UCSD-AML1 (cell line): ENCODE results near the gene LYL1.

ENCODE experiments used
- DNase-seq: peaks from one replicate; lab custom pipeline; 2025; ENCODE audit not compliant: unreplicated experiment; lab: John Stamatoyannopoulos, UW

Gene LYL1

DNA sequence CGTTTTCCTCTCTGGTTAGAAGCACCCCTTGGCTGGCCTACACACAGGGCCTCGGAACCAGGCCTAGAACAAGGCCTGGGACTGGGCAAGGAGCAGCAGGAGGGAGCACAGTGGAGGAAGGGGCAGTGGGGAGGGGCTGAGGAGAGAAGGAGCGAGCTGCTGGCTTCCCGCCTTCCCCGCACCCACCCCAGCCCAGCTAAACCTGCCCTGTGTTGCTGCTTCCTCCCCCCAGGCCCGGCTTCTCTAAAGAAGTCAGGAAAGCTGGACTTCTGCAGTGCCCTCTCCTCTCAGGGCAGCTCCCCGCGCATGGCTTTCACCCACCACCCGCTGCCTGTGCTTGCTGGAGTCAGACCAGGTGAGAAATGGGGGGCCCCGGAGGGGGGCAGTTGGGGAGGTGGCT, 24.3 kb downstream of the LYL1 start:
- DNase-seq: no peak

- no peak for DNase-seq
Measured at GRCh38 chr19:13077240-13077639, 25.4 kb downstream of the LYL1 start.

GRCh38 chr19:13076787-13077186, 25.9 kb downstream of the LYL1 start:
- no peak for DNase-seq

DNA sequence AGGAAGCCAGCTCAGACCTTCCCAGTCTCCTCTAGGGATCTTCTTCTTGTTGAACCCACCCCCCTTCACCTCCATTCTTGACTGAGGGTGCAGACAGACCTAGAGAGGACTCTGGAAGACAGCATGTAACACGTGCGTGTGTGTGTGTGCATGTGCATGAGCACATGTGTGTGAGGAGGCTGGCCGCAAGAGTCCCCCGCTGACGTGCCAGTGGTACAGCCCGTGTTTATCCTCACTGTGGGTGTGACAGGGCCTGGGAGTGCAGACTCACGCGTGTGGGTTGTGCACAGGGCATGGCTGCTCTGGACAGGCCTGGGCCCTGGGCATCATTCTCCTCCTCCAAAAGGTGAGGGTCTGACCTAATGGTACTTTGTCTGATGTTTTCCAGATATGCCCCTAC, 26.3 kb downstream of the LYL1 start:
- DNase-seq: no peak

- no peak for DNase-seq
Measured at GRCh38 chr19:13074378-13074777, 28.3 kb downstream of the LYL1 start.

- DNase-seq: no peak
Measured at GRCh38 chr19:13073263-13073662, 29.4 kb downstream of the LYL1 start.

DNA sequence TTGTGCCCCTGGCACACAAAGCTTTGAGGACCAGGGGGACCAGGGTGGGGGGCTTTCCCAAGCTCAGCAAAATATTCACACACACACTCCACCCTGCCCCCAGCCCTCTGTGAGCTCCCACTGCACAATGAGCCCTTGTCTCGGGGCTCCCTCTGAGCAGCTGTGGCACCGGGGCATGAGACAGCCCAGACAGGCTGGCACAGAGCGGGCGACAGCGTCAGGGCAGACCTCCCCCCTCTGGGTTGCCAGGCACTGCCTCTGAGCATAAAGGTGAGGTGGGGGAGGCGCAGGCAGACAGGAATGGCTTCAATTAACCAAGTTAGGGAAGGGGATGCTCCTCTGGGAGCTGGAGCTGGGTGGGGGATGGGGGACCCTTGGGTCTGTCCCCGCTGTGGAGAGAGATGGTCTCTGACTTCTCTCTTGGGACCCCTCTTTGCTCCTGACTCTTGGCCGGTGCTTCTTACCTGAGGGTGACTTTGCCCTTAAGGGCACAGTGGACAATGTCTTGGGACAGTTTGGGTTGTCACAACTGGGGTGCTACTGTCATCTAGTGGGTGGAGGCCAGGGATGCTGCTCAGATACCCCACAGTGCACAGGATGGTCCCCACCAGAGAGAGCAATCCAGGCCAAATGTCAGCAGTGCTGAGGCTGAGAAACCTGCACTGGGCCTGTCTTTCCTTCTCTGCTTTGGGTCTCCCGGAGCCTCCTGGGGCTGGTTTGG, 30.3 kb downstream of the LYL1 start:
- no peak for DNase-seq

DNA sequence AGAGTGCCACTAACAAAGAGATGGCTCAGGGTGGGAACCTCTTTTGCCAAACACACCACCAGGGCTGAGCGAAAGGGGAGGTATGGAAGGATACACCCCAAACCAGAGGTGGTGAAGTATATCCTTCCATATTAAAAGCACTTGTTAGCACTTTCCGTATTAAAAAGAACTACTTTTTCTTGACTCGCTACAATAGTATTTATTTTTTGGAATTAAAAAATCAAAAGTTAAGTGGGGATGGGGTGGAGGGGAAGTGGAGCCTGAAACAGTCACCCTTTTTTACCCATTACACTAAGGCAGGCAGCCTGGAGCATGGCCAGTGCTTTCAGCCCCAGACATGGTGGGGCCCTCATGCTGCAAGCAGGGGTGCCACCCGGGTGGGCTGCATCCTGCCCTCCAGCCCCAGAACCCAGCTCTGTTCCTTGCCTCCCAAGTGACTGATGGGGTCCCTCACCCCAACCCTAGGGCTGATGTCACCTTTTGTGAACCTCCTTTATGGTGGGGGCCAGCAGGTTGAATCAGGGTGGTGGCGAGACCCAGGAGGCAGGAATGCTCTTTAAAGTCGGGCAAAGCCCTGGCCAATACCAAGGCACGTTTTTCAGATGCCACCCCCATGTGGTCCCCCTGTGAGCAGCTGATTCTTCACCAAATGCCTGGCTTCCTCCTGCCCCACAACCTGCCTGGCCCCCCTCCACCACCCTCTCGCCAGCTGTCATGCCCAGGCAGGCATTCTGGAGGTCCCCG, 31.0 kb downstream of the LYL1 start:
- DNase-seq: no peak

GRCh38 chr19:13070425-13071140, 32.1 kb downstream of the LYL1 start:
- DNase-seq: no peak

GRCh38 chr19:13069415-13070359, 33.0 kb downstream of the LYL1 start:
- peak; percentile 57 for DNase-seq

- DNase-seq: no peak
Measured at GRCh38 chr19:13068085-13068846, 34.4 kb downstream of the LYL1 start.

DNA sequence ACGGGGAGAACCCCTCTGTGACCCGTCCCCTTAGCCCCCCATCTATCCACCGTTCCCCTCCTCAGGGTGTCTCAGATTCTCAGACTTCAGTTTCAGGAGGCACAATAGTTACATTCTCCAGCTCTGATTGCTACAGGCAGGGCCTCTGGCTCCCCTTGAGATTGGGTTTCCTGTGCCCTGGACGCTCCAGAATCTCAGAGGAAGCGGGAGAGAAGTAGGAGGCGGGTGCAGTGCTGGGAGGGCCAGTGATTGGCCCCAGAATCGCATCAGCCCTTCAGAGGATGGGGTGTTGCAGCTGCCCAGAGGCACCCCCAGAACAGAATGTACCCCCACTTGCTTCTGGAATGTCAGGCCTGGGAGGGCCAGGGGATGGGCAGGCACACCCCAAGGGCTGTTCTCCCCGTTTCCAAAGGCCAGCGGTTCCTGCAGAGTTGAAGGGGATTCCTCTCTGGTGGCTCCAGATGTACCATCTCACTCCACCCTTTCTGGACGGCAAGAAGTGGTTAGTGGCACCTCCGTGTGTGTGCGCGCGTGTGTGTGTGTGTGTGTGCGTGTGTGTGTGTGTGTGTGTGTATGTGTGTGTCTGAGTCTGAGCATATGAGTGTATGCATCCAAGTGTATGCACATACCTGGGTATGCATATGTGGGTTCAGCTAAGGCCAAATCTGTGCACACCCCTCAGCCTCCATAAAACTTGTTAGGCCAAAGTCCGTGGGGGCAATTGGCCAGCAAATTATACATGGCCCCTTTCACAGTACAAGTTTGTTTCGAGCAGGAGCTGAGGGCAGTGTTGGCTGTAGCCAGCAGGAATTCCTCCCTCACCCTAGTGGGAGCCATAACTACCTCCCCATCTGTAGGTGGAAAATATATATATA, 35.5 kb downstream of the LYL1 start:
- no peak for DNase-seq

GRCh38 chr19:13066226-13066625, 36.4 kb downstream of the LYL1 start:
- DNase-seq: no peak

DNA sequence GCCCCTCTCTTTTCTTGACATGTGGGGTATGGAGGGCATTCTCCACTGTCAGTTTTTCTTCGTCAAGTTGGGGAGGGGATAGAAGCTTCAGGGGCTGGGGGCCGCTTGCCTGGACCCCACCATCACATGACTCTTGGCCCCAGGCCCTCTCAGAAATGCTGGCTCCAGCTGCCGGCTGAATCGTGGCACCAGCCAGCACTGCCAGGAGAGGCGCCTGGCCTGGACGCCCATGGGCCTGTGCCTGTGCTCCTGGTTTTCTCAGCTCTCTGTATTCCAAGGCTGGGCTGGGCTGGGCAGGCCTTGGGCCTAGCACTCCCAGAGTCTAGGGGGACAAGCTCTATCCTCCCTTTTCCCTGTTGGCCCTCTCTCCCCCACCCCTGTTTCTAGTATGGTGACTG, 38.6 kb downstream of the LYL1 start:
- DNase-seq: no peak

DNA sequence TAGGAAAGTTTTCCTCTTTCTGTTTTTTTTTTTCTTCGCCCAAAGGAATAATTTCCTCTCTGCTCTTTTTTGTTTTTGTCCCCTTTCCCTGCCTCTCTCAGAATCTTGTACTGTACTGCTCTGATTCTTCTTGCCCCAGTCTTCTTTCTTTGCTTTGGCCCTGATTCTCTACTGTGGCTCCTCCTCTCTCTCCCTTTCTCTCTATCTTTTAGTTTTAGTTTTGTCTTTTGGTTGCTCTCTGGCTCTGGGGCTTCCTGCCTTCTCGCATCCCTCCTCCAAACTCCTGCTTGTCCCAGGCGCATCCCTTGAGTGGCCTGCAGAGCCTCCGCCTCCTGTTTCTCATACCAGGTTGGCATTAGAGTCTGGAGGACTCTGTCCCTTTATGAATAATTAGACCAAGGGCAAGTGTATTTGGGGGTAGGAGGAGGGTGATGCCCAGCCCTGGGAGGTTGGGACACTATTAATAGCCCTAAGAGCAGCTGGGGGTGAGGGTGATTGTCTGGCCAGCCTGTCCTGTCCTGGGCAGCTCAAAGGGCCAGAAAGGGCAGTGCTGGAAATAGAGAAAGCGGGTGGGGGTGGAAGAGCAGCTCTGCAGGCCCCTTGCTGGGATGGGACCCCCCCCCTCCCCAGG, 39.1 kb downstream of the LYL1 start:
- DNase-seq: no peak

- DNase-seq: no peak
Measured at GRCh38 chr19:13062317-13062716, 40.3 kb downstream of the LYL1 start.

DNA sequence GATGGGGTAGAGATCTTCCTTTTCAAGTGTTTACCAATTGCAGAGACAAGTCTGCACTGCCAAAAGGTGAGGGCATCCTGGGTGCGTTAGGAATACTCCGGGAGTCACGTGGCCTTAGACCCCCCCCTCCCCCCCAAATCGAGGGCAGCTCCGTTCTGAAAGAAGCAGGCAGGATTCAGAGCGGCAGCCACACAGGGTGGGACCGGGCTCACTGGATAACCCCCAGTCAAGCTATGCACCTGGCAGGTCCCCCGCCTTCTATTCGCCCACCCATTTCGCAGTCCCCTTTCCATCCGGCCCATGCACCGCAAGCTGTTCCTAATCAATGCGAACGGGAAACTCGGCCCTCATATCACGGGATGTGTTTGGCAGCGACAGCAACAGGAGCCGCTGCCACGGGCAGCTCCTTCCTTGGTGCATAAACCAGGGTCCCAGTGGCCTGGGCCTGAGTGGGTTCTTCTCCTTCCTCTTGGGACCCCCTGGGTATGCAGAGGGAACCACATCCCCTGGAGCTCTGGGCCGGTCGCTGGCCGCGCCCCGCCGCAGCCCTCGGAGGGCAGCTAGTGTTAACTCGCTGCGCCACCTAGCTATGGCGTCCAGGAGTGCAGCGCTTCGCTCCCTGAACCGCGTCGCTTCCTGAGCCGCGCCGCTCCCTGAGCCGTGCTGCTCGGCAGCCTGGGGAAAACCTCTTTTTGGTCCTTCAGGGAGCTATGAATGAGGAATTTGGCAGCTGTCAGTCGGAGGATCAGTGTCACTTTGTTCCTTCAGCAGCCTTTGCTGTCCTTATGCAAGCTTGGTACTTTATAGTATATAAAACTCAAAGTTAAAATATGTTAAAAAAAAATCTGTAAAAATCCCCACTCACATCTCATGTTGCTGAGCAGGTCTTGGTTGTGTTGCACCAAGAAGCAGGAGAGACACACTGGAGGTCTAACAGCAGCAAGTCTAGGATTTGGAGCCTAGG, 41.4 kb downstream of the LYL1 start:
- DNase-seq: peak; percentile 81
